HL-60/S4 treated with retinoic acid at 250 ng/mL for 4 days and 3 days (cell line): ENCODE measurements around the gene CFAP299.
"Not testable (repeated sequence)": the region's sequence is repeated elsewhere in the genome, so short reads cannot be mapped to it uniquely, and the experiment has no call there.

Experiments
- in situ Hi-C: fragments of 300-500 bp; cut with MboI; formaldehyde crosslinking; loops from 2 replicates; pipeline ENCODE4 v1.7.0; 2022; ENCODE audit warnings: low sequenced_read_pairs

CFAP299 gene

DNA sequence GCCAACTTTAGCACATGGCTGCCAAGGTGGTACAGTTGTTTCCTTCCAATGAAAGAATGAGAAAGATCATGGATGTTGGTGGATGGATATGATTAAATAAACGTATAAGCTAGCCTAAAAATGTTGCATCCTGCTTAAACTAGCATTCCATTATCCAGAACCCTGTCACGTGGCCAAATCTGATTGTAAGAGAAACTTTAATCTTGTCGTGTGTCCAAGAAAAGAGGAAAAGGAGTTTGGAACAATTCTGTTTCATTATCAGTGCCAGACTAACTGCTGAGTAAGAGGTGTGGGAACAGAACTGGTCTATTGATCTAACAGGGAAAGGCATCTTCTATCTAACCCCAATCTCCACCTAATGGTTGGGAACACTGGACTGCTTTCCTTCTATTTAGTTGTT lies 369.8 kb downstream of the CFAP299 start:
- in situ Hi-C loops: no loop called here

DNA sequence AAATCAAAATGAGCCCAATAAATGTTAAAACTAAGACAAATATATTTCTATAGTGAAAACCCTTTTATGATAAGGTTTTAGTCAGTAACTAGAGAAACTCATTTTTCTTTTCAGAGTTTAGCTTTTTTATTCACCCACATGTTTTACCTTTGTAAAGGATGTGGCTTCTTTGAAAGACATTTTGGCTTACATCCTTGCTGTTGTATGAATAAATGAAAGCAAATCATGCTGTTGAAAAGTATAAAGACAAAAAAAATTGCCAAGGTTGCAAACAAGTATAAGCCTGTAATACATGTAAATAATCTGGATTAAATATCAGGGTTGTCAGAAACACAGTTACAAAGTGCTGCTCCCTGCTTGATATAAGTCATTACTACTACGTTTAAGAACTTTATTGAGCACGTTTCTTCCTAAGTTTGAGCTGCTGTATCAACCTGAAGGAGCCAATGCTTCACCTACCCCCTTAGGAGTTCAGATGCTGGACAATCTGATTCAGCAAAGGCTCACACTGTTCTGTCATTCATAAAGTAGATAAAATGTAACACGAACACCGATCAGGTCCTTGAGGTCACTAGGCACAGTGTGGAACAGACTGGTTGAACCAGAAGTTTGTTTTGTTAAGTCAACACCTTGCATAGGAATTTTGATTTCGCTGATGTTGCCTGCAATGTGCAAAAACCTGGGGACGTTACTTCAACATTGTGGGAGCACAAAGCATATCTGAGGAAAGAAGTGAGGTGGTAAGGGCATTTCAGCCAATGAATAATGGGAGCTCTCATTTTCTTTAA lies 373.7 kb downstream of the CFAP299 start:
- in situ Hi-C loops: no loop called here

DNA sequence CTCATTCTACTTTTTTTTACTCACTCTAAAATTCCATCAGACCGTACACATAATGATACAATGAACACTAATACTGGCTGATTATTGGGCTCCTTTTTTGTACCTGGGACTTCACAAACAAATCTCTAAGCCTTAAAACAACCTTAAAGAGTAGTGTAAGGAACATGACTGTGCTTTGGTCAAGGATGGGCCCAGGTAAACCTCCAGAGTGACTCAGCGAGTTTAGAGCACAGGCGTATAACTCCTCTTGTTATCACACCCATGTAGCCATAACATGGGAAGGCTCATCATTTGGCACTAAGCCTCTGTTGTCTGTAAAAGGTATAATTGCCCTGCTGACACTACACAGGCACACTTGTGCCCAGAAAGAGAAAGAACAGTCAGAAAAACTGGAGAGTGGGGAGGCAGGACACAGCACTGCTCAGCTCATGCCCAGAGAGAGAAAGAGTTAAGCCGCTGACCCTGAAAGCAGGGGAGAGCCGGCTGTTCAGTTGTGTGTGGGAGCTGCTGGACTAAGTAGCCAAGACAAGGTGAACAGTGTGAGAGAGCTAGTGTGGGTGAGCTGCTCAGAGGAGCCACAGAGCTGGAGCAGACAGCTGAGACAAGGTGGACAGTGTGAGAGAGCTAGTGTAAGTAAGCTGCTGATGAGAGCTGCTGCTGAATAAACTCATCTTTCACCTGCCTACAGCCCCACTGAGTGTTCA lies 375.4 kb downstream of the CFAP299 start:
- in situ Hi-C loops: no loop called here

DNA sequence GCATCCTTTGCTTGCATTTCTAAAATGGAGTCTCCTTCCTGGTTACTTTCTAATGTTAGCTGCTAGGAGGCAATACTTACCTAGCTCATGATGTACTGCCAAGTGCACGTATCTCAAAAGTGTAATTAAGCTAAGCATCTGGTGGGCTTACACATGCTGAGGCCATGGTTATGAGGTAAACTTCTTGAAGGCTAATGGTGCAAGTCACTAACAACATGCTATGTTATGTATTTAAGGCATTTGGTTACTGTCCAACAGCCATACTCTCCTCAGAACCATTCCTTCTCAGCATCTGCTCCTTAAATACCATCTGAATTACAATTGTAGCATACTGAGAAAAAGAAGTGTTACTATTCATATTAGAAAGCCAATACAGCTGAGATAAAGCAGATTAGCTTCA lies 376.4 kb downstream of the CFAP299 start:
- in situ Hi-C loops: no loop called here

DNA sequence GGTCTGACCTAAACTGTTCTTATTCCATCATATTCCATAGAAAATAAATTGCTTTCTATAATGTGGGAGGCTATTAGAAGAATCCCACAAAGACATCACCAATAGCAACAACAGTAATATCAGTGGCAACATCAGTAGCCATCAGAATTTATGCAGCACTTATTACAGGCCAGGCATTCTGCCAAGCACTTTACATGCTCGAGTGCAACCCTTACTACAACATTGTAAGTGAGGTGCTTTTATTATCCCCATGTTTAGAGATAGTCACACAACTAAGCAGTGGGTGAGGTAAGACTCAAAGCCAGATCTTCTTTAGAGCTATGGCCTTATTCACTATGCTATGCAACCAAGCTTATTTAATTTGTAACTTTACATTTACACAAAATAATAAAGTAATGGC lies 377.9 kb downstream of the CFAP299 start:
- in situ Hi-C loops: no loop called here

DNA sequence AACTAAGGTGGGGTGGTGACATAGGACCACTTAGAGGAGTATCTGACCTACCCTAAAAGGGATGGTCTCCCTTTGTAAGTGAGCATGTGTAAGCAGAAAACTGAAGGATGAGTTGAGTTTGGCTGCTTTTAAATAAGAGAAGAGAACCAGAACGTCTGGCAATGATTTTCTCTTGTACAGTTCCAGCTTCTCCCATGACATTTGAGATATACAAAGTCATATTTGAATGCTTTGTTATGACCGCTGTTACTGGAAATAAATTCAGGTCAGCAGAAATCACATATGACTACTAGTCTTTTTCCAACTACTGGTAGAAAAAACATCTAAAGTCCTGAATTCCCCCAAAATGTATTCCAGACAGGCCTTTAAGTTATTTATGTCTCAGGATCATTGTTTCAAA lies 381.7 kb downstream of the CFAP299 start:
- in situ Hi-C loops: no loop called here

DNA sequence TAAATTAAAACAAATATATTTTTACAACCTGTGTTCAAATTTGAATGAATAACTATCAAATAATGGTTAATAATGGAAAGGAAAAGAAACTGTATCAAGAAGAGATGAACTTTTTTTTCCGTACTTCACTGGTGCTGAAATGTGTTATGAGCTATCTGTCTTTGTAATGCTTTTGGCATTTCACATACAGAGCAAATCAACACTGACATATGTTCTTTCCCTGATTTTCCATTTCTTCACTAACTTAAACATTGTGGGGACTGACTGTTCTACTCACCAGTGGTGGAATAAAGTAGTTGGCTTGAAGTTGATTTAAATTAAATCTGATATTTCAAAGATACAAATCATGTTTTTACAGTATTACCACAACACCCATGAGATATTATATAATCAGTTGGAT lies 390.9 kb downstream of the CFAP299 start:
- in situ Hi-C loops: no loop called here

DNA sequence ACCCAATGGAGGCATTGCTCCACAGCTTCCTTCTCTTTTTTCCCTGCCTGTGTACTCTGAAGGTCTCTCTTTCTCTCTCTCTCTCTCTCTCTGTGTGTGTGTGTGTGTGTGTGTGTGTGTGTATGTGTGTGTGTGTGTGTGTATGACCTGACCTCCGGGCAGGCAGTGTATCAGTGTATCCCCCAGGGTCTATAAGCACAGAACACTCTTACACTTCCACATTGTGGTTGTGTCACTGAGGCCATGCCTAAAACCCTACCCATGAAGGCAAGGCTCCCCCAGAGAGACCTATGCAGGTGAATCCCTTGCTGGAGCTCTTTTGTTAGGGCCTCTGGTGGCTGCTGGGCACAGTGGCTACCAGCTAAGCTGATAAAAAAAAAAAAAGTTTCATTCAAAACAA lies 394.6 kb downstream of the CFAP299 start:
- in situ Hi-C loops: no loop called here

DNA sequence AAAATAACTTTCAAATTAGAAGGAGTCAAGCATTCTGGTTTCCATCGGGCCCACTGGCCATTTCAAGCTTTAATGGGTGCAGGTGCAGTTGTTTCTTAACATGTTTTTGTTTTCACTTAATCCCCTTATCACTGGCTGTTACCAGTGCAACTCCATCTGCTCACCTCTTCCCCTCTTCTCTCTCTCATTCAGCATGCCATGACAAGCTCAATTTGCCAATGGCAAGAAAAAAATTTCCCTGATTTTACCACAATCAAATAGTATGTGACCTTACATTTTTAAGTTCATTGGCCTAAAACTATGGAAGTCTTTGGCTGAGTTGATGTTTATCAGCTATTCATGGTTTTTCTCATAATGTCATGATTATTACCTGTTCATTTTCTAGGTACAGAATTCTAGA lies 395.9 kb downstream of the CFAP299 start:
- in situ Hi-C loops: no loop called here

DNA sequence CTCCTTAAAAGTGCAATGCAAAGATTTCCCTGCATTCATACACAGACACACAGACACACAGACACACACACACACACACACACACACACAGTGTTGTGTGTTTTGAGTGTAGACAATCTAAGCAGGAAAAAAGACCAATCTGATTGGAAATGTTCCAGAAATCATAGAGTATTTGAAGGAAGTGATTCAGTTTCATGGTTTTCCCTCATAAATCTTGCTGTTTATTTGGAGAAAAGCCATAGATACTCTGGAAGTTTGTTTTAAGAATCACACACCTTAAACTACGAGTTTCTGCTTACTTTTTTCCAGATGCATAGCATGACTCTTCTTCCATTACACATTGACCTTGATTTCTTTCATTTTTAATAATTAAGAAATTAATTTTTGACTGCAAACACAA lies 396.5 kb downstream of the CFAP299 start:
- in situ Hi-C loops: no loop called here

DNA sequence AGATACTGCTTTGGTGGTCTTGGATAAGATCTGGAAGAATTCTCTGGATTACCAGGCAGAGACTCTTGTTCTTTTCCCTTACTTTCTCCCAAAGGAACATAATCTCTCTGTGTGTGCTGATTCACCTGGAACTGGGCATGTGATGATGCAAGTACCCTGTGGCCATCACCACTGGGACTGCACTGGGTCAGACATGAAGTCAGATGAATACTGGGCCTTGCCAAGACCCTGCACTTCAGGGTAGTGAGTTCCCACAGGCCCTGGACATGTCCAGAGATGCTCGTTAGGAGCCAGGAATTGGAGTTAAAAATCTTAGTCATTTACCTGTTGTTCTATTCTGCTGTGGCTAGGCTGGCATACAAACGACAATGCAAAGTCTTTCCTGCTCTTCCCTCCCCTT lies 404.8 kb downstream of the CFAP299 start:
- in situ Hi-C loops: no loop called here

DNA sequence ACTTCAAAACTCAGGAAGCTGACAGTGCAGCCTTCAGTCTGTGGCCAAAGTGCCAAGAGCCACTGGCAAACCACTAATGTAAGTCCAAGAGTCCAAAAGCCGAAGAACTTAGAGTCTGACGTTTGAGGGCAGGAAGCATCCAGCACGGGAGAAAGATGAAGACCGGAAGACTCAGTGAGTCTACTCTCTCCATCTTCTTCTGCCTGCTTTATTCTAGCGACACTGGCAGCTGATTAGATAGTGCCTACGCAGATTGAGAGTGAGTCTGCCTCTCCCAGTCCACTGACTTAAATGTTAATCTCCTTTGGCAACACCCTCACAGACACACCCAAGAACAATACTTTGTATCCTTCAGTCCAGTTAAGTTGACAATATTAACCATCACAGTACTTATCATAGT lies 414.0 kb downstream of the CFAP299 start:
- in situ Hi-C loops: not testable (repeated sequence)

DNA sequence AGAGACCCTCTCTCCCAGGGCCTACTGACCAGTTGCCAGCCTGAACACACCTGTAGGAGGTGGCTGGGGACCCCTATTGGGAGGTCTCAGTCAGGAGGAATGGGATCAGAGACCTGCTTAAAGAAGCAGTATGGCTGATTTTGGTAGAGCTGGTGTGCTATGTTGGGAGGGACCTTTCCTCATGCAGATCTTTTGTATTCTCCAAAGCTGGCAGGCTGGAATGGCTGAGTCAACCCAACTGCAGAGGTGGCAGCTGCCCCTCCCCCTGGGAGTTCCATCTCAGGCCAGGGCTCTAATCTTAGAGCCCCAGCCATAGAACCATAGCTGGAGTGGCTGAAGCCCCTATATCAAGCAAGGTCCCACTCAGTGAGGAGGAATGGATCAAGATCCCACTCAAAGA lies 415.7 kb downstream of the CFAP299 start:
- in situ Hi-C loops: no loop called here

DNA sequence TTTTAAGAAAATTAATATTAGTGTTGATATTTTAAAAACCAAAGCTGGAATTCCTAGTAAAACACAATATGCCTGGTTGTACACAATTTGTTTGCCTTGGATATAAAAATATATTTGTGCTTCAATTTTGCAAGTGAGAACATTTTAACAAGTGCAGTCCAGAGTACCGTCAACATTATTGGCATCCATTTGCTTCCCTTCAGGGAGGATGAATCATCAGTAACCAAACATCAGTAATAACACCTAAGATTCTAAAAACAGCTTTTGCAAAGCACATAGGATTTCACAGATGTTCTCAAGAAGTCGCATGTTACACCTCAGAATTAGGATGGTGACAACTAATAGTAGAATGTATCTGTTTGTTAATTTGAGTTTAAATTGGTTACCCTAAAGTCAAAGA lies 432.4 kb downstream of the CFAP299 start:
- in situ Hi-C loops: no loop called here

DNA sequence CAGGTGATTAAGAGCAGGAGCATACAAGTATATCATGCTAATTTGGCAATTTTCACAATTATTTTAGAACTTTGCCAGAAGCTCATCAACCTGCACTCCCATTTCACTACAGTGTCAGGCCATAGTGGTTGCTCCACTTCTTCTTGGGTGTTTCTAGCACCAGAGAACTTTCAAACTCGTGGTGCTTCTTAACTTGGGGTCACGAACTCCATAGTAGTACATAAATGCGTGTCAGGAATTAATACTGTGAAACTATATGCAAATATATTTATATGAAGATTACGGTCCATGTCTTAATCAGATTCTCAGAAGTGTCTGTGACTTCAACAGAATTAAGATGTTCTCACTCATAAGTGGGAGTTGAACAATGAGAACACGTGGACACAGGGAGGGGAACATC lies 440.6 kb downstream of the CFAP299 start:
- in situ Hi-C loops: no loop called here

DNA sequence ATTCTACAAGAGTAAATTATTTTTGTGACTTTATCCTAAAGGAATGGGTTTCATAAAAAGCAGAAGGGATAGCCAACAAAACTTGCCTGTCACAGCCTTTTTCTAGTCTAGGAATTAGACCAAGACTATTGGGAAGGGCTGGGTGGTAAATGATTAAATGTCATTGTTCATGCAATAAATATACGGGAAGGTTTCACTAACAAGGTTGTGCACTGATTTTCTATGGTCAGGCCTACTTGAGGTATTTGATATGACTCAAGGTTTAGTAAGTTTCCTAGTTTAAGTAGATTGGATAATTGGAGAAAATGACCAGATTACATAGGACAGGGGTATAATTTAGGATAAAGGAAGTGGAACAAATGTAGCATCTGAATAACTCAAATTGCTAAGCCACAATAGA lies 445.9 kb downstream of the CFAP299 start:
- in situ Hi-C loops: no loop called here

DNA sequence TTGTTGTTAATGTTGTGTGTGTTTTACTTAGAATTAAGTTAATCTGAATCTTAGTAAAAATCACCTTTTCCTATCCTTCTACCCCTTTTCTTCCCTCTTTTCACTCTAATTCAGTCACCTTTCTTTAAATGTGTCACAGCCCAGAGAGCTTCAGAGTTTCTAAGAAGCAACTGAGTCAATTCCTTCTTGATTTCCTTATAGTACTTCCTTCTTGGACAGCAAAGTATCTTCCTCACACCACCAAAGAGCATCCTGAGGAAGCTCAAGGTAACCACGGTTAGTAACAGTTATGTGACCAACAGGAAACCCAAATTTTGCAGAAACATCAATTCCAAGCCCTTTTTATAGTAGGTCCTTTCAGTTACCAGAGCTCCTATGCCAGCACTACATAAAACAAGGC lies 451.8 kb downstream of the CFAP299 start:
- in situ Hi-C loops: no loop called here

DNA sequence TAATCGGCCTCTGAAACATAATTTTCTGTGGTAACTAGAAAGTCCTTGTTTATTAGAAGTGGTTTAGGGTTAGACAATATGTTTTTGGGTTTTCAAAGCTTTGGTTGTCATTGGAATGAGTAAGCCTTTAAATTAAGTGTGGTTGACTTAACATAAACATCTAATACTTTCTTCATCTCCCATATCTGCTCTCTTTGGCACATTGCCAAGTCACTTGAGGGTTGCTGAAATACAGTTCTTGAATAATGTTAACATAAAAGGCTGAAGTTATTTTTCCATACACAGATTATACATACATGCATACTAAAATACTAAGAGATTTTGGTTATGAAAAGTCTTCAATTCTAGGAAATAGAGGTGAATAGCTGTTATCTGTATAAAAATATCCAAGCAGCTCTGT lies 453.3 kb downstream of the CFAP299 start:
- in situ Hi-C loops: no loop called here

DNA sequence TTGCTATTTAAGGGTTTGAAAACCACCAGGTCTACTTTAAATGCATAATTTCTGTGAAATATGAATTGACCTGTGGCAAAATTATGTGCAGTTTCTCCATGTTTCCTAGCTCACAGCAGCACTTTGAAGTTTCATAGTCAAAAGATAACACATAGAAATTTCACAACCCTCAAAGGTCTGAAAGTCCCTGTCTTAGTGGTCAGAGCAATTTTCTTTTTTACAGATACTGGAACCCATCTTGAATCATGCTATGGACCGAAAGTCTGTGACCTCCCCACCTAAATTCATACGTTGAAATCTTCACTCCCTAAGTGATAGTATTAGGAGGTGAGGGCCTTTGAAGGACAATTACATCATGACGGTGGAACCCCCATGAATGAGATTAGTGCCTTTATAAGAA lies 454.6 kb downstream of the CFAP299 start:
- in situ Hi-C loops: no loop called here

DNA sequence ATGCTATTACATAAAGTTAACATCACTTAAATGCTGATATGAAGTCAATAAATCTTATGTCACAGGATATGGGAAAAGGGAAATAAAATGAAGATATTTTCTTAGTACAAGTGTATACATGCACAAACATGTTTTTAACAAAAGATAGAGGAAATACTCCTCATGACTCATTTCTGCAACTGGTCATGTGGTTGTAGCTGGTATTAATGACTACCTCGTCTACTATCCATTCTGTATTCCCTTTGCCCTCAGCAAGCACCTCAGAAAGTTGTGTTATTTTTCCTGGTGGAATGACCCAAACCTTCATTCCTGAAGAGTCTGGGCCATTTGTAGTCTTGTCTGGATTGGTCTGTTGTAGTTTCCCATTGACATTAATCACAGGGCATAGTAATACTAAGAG lies 458.1 kb downstream of the CFAP299 start:
- in situ Hi-C loops: not testable (repeated sequence)

DNA sequence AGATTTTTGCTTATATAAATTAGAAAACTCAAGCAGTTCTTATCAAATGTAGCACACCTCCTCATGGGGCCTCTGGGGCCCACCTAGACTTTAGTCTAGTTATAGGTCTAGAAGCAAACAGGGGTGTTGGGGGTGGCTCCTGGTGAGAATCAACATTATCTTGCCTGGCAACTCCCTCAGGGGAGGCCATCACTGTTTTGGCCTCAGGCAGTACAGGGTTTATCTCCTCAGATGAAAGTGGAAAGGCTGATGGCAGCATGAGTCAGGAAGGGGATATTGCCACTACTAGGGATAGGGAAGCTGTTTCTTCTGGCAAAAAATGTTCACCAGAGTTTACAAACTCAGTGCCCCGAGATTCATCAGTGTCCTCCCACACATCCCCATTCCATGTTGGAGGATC lies 462.6 kb downstream of the CFAP299 start:
- in situ Hi-C loops: no loop called here

DNA sequence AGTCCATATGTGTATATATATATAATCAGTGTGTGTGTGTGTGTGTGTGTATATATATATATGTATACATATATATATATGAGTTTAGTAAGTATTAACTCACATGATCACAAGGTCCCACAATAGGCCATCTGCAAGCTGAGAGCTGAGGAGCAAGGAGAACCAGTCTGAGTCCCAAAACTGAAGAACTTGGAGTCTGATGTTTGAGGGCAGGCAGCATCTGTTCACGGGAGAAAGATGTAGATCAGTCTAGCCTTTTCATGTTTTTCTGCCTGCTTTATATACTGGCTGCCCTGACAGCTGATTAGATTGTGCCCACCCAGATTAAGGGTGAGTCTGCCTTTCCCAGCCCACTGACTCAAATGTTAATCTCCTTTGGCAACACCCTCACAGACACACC lies 465.2 kb downstream of the CFAP299 start:
- in situ Hi-C loops: not testable (repeated sequence)

DNA sequence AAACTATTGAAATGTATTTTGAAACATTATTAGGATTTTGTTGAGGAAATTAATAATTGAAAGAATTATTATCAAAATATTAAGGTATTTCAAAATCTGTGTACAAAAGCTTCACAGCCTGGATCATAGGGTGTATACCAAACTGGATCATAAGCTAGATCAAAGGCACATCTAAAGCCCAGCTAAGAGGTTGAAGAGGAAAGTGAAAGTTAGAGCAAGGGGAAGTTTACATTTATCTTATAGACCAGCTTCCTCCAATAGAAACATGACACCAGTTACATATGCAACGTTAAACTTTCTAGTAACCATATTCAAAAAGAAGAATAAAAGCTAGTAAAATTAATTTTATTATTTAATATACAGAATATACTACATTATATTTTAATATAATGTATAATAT lies 467.8 kb downstream of the CFAP299 start:
- in situ Hi-C loops: no loop called here
